ENCODE results near the gene MRPL42.

DNA sequence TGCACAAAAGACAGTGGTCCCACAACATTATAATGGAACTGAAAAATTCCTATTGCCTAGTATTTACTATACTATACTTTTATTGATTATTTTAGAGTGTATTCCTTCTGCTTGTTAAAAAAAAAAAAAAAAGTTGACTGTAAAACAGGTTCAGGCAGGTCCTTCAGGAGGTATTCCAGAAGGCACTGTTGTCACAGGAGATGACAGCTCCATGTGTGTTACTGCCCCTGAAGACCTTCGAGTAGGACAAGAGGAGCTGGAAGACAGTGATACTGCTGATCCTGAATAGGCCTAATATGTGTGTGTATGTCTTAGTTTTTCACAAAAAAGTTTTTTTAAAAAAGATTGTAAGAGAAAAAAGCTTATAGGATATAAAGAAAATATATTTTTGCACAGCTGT lies 37.9 kb upstream of the MRPL42 start:
- TF ChIP-seq CTCF (IDR thresholded peaks at IDR 0.05) (no peak), POLR2A (IDR thresholded peaks at IDR 0.05) (no peak)
